HFFc6 (cell line): ENCODE data around the gene ANO4. TPM values are rescaled to one million over a fixed set of nuclear protein-coding genes. Genes with fewer than 3 reads are reported as not detected.

Source experiments
- DNase-seq: peaks from one replicate; pipeline ENCODE4 v3.0.0-alpha.2; 2018
- H3K27ac Mint-ChIP-seq: 2 replicates; pipeline ENCODE4 v1.8.0; 2020; ENCODE audit warnings: mild to moderate bottlenecking, mixed read lengths
- H3K27me3 Mint-ChIP-seq: 2 replicates; pipeline ENCODE4 v1.8.0; 2021; ENCODE audit warnings: mild to moderate bottlenecking, moderate library complexity, mixed read lengths; ENCODE audit not compliant: insufficient read depth
- H3K36me3 Mint-ChIP-seq: 2 replicates; pipeline ENCODE4 v1.8.0; 2021; ENCODE audit warnings: low read depth, mixed read lengths
- H3K4me1 Mint-ChIP-seq: 2 replicates; pipeline ENCODE4 v1.8.0; 2020; ENCODE audit warnings: low read depth, mixed read lengths
- H3K4me3 Mint-ChIP-seq: 2 replicates; pipeline ENCODE4 v1.8.0; 2020; ENCODE audit warnings: mild to moderate bottlenecking, moderate library complexity, mixed read lengths
- H3K9me3 Mint-ChIP-seq: 2 replicates; pipeline ENCODE4 v1.8.0; 2020; ENCODE audit warnings: mild to moderate bottlenecking, mixed read lengths
- CTCF ChIP-seq: fragments of 200-600 bp; sonication (generic); IDR thresholded peaks from 2 replicates; pipeline ENCODE4 v1.5.0; 2021; ENCODE audit warnings: antibody characterized with exemption, mild to moderate bottlenecking
- total RNA-seq, 6 experiments: library from RNA; stranded (reverse); fragmentation: NEBNext Ultra II Directional; extraction: Animal tissue kit (Norgen Biotek cat#: 25700); gene quantifications; 2 replicates in 1 of 6; 3 replicates in 5 of 6; pipeline ENCODE4 v1.2.3, GENCODE V29; 2021

Gene ANO4
- total RNA-seq, 6 experiments from 2014 or later: not detected

GRCh38 chr12:101027816-101028215, 233.2 kb downstream of the ANO4 start:
- H3K27ac Mint-ChIP-seq: no peak overlapping the region
- peaks cover 8% of the 10 kb centered on the region; the same call in 1 of the 2 replicates for H3K36me3 Mint-ChIP-seq
- no peak for DNase-seq
- TF ChIP-seq CTCF: no peak
- H3K4me3 Mint-ChIP-seq: no peak overlapping the region
- no peaks in the 10 kb centered on the region; the same call in none of the 2 replicates for H3K27me3 Mint-ChIP-seq
- peaks cover 3% of the 10 kb centered on the region for H3K4me1 Mint-ChIP-seq
- H3K9me3 Mint-ChIP-seq: peaks cover 25% of the 10 kb centered on the region

GRCh38 chr12:101038289-101038871, 243.8 kb downstream of the ANO4 start:
- no peak for TF ChIP-seq CTCF
- Mint-ChIP-seq H3K36me3 (no peaks in the 10 kb centered on the region), H3K9me3 (no peaks in the 10 kb centered on the region; the same call in 1 of the 2 replicates), H3K4me1 (no peaks in the 10 kb centered on the region), H3K27ac (no peak overlapping the region), H3K4me3 (no peak overlapping the region), H3K27me3 (no peaks in the 10 kb centered on the region)
- no peak for DNase-seq

- H3K27me3 Mint-ChIP-seq: no peaks in the 10 kb centered on the region
- H3K27ac Mint-ChIP-seq: no peak overlapping the region
- TF ChIP-seq CTCF: no peak
- no peak for DNase-seq
- H3K9me3 Mint-ChIP-seq: no peaks in the 10 kb centered on the region; the same call in 1 of the 2 replicates
- no peaks in the 10 kb centered on the region for H3K36me3 Mint-ChIP-seq
- no peak overlapping the region for H3K4me3 Mint-ChIP-seq
- no peaks in the 10 kb centered on the region for H3K4me1 Mint-ChIP-seq
Observed at GRCh38 chr12:101039848-101040531, 245.4 kb downstream of the ANO4 start.

- H3K36me3 Mint-ChIP-seq: no peaks in the 10 kb centered on the region
- H3K4me1 Mint-ChIP-seq: no peaks in the 10 kb centered on the region
- DNase-seq: no peak
- no peaks in the 10 kb centered on the region for H3K27me3 Mint-ChIP-seq
- peaks cover 4% of the 10 kb centered on the region; the same call in 1 of the 2 replicates for H3K9me3 Mint-ChIP-seq
- H3K27ac Mint-ChIP-seq: no peak overlapping the region
- TF ChIP-seq CTCF: no peak
- H3K4me3 Mint-ChIP-seq: no peak overlapping the region
Observed at GRCh38 chr12:101040936-101041335, 246.4 kb downstream of the ANO4 start.

GRCh38 chr12:101042211-101042610, 247.6 kb downstream of the ANO4 start:
- TF ChIP-seq CTCF: no peak
- no peak for DNase-seq
- Mint-ChIP-seq H3K9me3 (peaks cover 14% of the 10 kb centered on the region), H3K4me3 (no peak overlapping the region), H3K27ac (no peak overlapping the region), H3K4me1 (no peaks in the 10 kb centered on the region), H3K36me3 (no peaks in the 10 kb centered on the region), H3K27me3 (no peaks in the 10 kb centered on the region)
